ENCODE data around the gene HMGN2. TPM values are rescaled to one million over a fixed set of nuclear protein-coding genes. Genes with fewer than 3 reads are reported as not detected.
A peak's percentile ranks its signal among the peaks of the same experiment; 100 is the strongest.

The HMGN2 gene
- total RNA-seq, 1 experiment from 2014 or later, result 414 TPM

- Mint-ChIP-seq H3K36me3 (peaks cover 43% of the 10 kb centered on the region), H3K4me3 (no peak overlapping the region), H3K9me3 (no peaks in the 10 kb centered on the region), H3K27me3 (ENCODE audit: low read depth) (no peaks in the 10 kb centered on the region; the same call in 1 of the 2 replicates), H3K4me1 (peaks cover 29% of the 10 kb centered on the region), H3K27ac (no peak overlapping the region)
- ChIA-PET POLR2A (no interaction called here), CTCF (interaction anchor here (0.5 to 3.5 kb wide), 3 partner anchors 69 to 183 kb away, joined by 3 to 12 read pairs (median 5); no protein-coding TSS in a partner anchor)
- no peak for ATAC-seq
- TF ChIP-seq FOXJ3 (CRISPR knock-in tag; IDR thresholded peaks at IDR 0.05; ENCODE audit: borderline replicate concordance) (no peak), ZNF263 (CRISPR knock-in tag; IDR thresholded peaks at IDR 0.05; ENCODE audit: low read depth) (no peak), NFATC4 (CRISPR knock-in tag; IDR thresholded peaks at IDR 0.05) (no peak), EMX1 (CRISPR knock-in tag; IDR thresholded peaks at IDR 0.05) (no peak), ELF4 (CRISPR knock-in tag; IDR thresholded peaks at IDR 0.05; ENCODE audit: low read depth) (no peak), JAZF1 (CRISPR knock-in tag; IDR thresholded peaks at IDR 0.05) (no peak), ATF1 (CRISPR knock-in tag; IDR thresholded peaks at IDR 0.05) (no peak), CBFB (CRISPR knock-in tag; IDR thresholded peaks at IDR 0.05; ENCODE audit: low read depth) (no peak), RELA (CRISPR knock-in tag; IDR thresholded peaks at IDR 0.05; ENCODE audit: borderline replicate concordance) (no peak), RORB (CRISPR knock-in tag; IDR thresholded peaks at IDR 0.05) (no peak)
- DNase-seq (ENCODE audit: low spot score), result no peak
Observed at GRCh38 chr1:26468911-26469310, 3.3 kb upstream of the HMGN2 start.

- Mint-ChIP-seq H3K27ac (0 out of 2 replicates have a peak overlapping the region, but pooled peaks have one; percentile 79), H3K4me1 (peaks cover 31% of the 10 kb centered on the region), H3K4me3 (no peak overlapping the region), H3K36me3 (peaks cover 49% of the 10 kb centered on the region), H3K9me3 (no peaks in the 10 kb centered on the region), H3K27me3 (ENCODE audit: low read depth) (no peaks in the 10 kb centered on the region; the same call in 1 of the 2 replicates)
- ATAC-seq (no peak), DNase-seq (ENCODE audit: low spot score) (no peak)
- TF ChIP-seq EMX1 (CRISPR knock-in tag; IDR thresholded peaks at IDR 0.05), result 0 out of 2 replicates have a peak, but pooled peaks have one; percentile 42
- no peak for TF ChIP-seq GABPB1 (CRISPR knock-in tag; IDR thresholded peaks at IDR 0.05)
- TF ChIP-seq, protein P1, sequence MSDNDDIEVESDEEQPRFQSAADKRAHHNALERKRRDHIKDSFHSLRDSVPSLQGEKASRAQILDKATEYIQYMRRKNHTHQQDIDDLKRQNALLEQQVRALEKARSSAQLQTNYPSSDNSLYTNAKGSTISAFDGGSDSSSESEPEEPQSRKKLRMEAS (CRISPR knock-in tag; IDR thresholded peaks at IDR 0.05), result no peak
- no peak for TF ChIP-seq JAZF1 (CRISPR knock-in tag; IDR thresholded peaks at IDR 0.05)
- TF ChIP-seq JUN (CRISPR knock-in tag; IDR thresholded peaks at IDR 0.05), result no peak
- TF ChIP-seq IRF2 (CRISPR knock-in tag; IDR thresholded peaks at IDR 0.05; ENCODE audit: borderline replicate concordance, low read depth), result no peak
- ChIA-PET POLR2A (interaction anchor here (1.0 to 3.8 kb wide), 2 partner anchors 31 to 52 kb away, joined by 7 to 19 read pairs; no protein-coding TSS in a partner anchor), CTCF (interaction anchor here (0.8 to 3.8 kb wide), 10 partner anchors 11 to 292 kb away, joined by 3 to 33 read pairs (median 6); partner anchors contain the start of genes CNKSR1, DHDDS and RPS6KA1)
Observed at GRCh38 chr1:26469558-26469957, 2.7 kb upstream of the HMGN2 start.

DNA sequence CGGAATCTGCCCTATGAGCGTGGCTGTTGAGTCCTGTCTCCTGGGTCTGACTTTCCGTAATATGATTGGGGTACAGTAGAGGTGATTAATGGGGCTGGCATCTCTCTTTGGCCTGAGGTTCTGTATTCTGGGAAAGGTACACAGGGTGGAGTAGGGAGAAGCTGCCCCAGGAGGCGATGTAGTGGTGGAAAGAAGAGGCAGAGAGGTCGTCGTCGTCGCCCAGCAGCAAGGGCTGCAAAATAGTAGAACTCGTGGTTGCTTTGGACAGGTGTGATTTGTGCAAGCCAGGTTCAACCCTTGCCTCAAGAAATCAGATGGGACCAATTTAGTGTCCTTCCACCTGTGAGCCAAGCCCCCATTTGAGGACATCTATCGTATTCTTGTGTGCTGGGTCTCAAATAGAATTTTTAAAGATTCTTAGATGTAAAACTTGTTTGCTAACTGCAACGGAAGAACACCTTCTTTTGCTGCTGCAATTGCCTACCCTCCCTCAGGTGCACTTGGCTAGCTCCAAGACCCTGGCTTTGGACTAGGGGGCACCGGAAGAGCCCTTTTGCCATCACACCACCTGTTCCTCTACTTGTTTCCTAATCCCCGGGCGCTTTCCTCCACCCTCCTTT lies 1.3 kb upstream of the HMGN2 start:
- Mint-ChIP-seq H3K9me3 (no peaks in the 10 kb centered on the region), H3K36me3 (peaks cover 49% of the 10 kb centered on the region), H3K27me3 (ENCODE audit: low read depth) (no peaks in the 10 kb centered on the region; the same call in 1 of the 2 replicates), H3K4me1 (peaks cover 31% of the 10 kb centered on the region), H3K27ac (peak overlapping the region; percentile 83; the same call in 1 of the 2 replicates), H3K4me3 (peak overlapping the region; percentile 78)
- ChIA-PET POLR2A (interaction anchor here (0.7 to 3.8 kb wide), 6 partner anchors 30 to 77 kb away, joined by 3 to 22 read pairs (median 10); partner anchors contain the start of genes DHDDS, LIN28A and RPS6KA1), CTCF (interaction anchor here (0.9 to 3.8 kb wide), 20 partner anchors 25 to 435 kb away, joined by 3 to 33 read pairs (median 4); partner anchors contain the start of genes CEP85, DHDDS, RPS6KA1 and SH3BGRL3)
- TF ChIP-seq FOXJ3 (CRISPR knock-in tag; IDR thresholded peaks at IDR 0.05; ENCODE audit: borderline replicate concordance) (no peak), JAZF1 (CRISPR knock-in tag; IDR thresholded peaks at IDR 0.05) (no peak), NFYB (CRISPR knock-in tag; conservative IDR thresholded peaks at IDR 0.05; ENCODE audit: low read depth) (no peak), FOXK1 (CRISPR knock-in tag; IDR thresholded peaks at IDR 0.05) (0 out of 2 replicates have a peak, but pooled peaks have one; percentile 6), NFE2L1 (CRISPR knock-in tag; IDR thresholded peaks at IDR 0.05) (peak; percentile 36; the same call in 1 of the 2 replicates), GRHL2 (CRISPR knock-in tag; IDR thresholded peaks at IDR 0.05; ENCODE audit: insufficient replicate concordance, severe bottlenecking) (no peak), JUN (CRISPR knock-in tag; IDR thresholded peaks at IDR 0.05) (no peak), SMAD4 (CRISPR knock-in tag; IDR thresholded peaks at IDR 0.05) (no peak), HMGXB4 (CRISPR knock-in tag; IDR thresholded peaks at IDR 0.05) (no peak), ATF1 (CRISPR knock-in tag; IDR thresholded peaks at IDR 0.05) (no peak)
- TF ChIP-seq, protein P2, sequence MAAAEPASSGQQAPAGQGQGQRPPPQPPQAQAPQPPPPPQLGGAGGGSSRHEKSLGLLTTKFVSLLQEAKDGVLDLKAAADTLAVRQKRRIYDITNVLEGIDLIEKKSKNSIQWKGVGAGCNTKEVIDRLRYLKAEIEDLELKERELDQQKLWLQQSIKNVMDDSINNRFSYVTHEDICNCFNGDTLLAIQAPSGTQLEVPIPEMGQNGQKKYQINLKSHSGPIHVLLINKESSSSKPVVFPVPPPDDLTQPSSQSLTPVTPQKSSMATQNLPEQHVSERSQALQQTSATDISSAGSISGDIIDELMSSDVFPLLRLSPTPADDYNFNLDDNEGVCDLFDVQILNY (CRISPR knock-in tag; IDR thresholded peaks at IDR 0.05), result no peak
- no peak for DNase-seq (ENCODE audit: low spot score)
- no peak for ATAC-seq

Measured in WTC11 (cell line).